Right atrium auricular region (tissue), 2 donors: ENCODE measurements around the gene CHGA. TPM values are rescaled to one million over a fixed set of nuclear protein-coding genes. Genes with fewer than 3 reads are reported as not detected.

Experiments used
- DNase-seq: peaks from one replicate; pipeline ENCODE4 v3.0.0-alpha.2; 2019; ENCODE audit warnings: low spot score
- H3K27ac ChIP-seq, 2 donors: fragments of 200-600 bp; sonication (generic); 1 replicate in 1 of 2; 2 replicates in 1 of 2; pipeline ENCODE4 v1.5.1; 2016 to 2019
- H3K27me3 ChIP-seq, 2 donors: fragments of 200-600 bp; sonication (generic); one replicate each; pipeline versions ENCODE4 v1.5.1 to v1.6.0; 2017 to 2019
- H3K36me3 ChIP-seq: fragments of 200-600 bp; sonication (generic); one replicate; pipeline ENCODE4 v1.5.1; 2016
- H3K4me1 ChIP-seq, 2 donors: fragments of 200-600 bp; sonication (generic); one replicate each; pipeline versions ENCODE4 v1.5.1 to v1.6.0; 2017 to 2019
- H3K4me3 ChIP-seq, 2 donors: fragments of 200-600 bp; sonication (generic); 1 replicate in 1 of 2; 2 replicates in 1 of 2; pipeline ENCODE4 v1.5.1; 2017 to 2019; ENCODE audit warnings: mild to moderate bottlenecking in 1 of 2, moderate library complexity in 1 of 2
- H3K9me3 ChIP-seq, 2 donors: fragments of 200-600 bp; sonication (generic); one replicate each; pipeline ENCODE4 v1.5.1; 2019
- total RNA-seq, 2 donors: library from RNA; depleted of rRNA; stranded (reverse); fragments of >200 nt; gene quantifications; one replicate each; pipeline ENCODE4 v1.1.0, GENCODE V29; 2016
- TF ChIP-seq, protein P1 (sequence below), 2 donors: fragments of 200-600 bp; sonication (generic); IDR thresholded peaks; one replicate each; pipeline ENCODE4 v1.5.1; 2019; ENCODE audit warnings: antibody characterized with exemption in 2 of 2

Gene CHGA
- total RNA-seq, 2 donors from 2014 or later: not detected

DNA sequence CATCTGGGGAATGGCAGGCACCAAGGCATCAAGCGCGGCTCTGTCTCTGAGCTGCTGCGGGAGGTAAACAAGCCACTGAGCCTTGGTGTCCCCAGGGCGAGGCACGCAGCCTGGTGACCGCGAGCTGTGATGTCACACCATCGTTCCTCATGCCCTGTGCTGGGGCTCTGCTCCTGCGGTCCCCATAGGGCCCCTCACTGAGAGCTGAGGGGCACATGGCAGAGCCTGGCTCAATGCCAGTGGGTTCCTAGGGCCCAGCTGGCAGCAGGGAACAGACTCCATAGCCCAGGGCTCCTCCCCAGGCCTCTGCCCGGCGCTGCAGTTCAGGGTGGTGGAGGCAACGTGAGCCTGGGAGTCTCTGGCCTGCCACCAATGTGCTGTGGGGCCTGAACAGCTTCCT lies 22.6 kb downstream of the CHGA start:
- H3K27ac ChIP-seq: no peak overlapping the region
- H3K9me3 ChIP-seq: no peaks in the 10 kb centered on the region
- peaks cover 47% of the 10 kb centered on the region for H3K36me3 ChIP-seq
- no peak overlapping the region for H3K4me3 ChIP-seq
- TF ChIP-seq, protein P1, sequence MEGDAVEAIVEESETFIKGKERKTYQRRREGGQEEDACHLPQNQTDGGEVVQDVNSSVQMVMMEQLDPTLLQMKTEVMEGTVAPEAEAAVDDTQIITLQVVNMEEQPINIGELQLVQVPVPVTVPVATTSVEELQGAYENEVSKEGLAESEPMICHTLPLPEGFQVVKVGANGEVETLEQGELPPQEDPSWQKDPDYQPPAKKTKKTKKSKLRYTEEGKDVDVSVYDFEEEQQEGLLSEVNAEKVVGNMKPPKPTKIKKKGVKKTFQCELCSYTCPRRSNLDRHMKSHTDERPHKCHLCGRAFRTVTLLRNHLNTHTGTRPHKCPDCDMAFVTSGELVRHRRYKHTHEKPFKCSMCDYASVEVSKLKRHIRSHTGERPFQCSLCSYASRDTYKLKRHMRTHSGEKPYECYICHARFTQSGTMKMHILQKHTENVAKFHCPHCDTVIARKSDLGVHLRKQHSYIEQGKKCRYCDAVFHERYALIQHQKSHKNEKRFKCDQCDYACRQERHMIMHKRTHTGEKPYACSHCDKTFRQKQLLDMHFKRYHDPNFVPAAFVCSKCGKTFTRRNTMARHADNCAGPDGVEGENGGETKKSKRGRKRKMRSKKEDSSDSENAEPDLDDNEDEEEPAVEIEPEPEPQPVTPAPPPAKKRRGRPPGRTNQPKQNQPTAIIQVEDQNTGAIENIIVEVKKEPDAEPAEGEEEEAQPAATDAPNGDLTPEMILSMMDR (IDR thresholded peaks at IDR 0.05): no peak
- H3K4me1 ChIP-seq: peaks cover 0 to 23% of the 10 kb centered on the region in 2 donors
- no peak for DNase-seq
- no peaks in the 10 kb centered on the region for H3K27me3 ChIP-seq

DNA sequence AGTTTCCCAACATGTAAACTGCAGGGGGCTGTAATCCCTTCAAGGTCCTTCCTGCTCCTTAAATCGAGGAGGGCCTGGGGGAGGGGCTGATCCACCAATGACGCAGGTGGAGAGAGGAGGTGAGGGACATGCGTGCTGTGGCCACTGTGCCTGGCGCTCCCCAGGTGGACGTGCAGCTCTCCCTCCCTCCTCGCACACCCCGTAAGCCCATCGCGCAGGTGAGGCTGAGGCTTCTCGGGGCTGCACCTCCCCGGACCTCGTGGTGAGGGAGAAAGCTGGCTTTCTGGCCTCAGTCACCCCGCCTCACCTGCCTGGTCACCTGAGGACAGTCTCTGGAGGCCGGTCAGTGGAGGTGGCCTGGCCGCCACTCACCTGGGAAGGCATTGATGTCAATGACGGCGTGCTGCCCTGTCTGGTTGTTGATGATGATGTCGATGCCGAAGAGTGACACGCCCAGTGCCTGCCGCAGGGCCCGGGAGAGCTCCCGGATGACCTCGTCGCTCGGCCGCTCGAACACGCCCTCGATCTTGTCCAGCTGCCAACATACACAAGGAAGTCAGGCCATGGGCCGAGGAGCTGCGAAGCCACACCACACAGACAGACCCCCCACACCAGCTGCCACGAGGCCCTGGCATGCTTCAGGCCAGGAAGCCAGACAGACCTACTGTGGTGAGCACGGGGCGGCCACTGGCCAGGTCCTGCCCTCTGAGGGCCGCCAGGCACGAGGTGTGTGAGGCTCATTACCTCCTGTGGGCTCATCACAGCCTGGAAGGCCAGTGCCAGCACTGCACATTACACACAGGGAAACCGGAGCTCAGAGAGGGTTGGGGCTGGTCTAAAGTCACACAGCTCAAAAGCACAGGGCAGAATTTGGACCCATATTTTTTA lies 23.3 kb downstream of the CHGA start:
- Histone ChIP-seq H3K36me3 (peaks cover 49% of the 10 kb centered on the region), H3K27ac (no peak overlapping the region)

DNA sequence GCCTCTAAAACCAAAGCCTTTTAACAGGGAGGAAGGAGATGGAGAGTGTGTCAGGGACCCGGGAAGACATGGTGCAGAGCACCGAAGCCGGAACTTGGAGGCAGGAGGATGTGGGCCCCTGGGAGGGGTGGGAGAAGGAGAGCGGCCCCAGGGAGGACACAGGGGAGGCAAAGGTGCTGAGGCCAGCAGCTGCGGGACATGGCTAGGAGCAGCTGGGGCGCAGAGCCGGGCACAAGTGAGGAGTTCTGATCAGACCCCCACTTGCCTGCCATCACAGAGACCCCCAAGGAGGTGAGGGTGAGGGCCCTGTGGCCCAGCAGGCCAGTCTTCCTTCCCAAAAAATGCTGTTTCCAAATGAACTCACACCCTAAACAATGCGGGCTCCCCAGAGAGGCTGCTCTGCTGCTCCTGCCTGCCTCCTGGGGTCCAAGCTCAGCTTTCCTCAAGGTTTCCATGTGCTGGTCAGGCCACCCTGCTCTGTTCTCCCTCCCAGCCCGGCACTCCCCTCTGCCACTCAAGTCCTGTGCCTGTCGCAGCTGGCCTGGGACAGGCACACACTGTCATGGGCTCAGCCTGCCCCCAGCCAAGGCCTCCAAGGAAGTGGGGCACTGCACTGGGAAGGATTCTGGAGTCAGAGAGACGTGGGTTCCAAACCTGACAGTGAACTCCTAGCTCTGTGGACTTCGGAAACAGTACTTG lies 24.0 kb downstream of the CHGA start:
- H3K27ac ChIP-seq: no peak overlapping the region
- no peak for DNase-seq
- no peak overlapping the region for H3K4me3 ChIP-seq
- H3K9me3 ChIP-seq: no peaks in the 10 kb centered on the region
- peaks cover 0 to 37% of the 10 kb centered on the region in 2 donors for H3K4me1 ChIP-seq
- no peaks in the 10 kb centered on the region for H3K27me3 ChIP-seq
- TF ChIP-seq, protein P1 (IDR thresholded peaks at IDR 0.05): no peak
- H3K36me3 ChIP-seq: peaks cover 43% of the 10 kb centered on the region

More for the DNA sequence above, 23.3 kb downstream of the CHGA start:
- H3K9me3 ChIP-seq: no peaks in the 10 kb centered on the region
- no peaks in the 10 kb centered on the region for H3K27me3 ChIP-seq
- peak; percentile 72 for DNase-seq
- H3K4me3 ChIP-seq: no peak overlapping the region
- H3K4me1 ChIP-seq: peaks cover 0 to 29% of the 10 kb centered on the region in 2 donors
- TF ChIP-seq, protein P1 (IDR thresholded peaks at IDR 0.05): no peak

DNA sequence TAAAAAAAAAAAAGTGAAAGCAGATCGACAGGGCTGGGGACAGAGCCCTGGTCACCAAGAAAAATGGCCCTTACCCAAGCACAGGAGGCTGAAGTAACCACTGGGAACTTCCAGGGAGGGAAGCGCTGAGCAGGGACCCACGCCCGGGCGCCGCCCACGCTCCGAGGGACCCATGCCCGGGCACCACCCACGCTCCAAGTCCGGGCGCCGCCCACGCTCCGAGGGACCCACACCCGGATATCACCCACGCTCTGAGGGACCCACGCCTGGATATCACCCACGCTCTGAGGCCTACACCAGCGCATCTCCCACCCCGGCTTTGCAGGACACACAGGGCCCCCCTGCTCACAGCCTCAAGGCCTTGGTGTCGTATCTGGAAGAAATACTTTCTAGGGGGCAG lies 25.7 kb downstream of the CHGA start:
- no peak for DNase-seq
- TF ChIP-seq, protein P1 (IDR thresholded peaks at IDR 0.05): no peak
- no peak overlapping the region for H3K27ac ChIP-seq
- peaks cover 0 to 51% of the 10 kb centered on the region in 2 donors for H3K4me1 ChIP-seq
- H3K9me3 ChIP-seq: no peaks in the 10 kb centered on the region
- peaks cover 27% of the 10 kb centered on the region for H3K36me3 ChIP-seq
- no peaks in the 10 kb centered on the region for H3K27me3 ChIP-seq
- H3K4me3 ChIP-seq: no peak overlapping the region

DNA sequence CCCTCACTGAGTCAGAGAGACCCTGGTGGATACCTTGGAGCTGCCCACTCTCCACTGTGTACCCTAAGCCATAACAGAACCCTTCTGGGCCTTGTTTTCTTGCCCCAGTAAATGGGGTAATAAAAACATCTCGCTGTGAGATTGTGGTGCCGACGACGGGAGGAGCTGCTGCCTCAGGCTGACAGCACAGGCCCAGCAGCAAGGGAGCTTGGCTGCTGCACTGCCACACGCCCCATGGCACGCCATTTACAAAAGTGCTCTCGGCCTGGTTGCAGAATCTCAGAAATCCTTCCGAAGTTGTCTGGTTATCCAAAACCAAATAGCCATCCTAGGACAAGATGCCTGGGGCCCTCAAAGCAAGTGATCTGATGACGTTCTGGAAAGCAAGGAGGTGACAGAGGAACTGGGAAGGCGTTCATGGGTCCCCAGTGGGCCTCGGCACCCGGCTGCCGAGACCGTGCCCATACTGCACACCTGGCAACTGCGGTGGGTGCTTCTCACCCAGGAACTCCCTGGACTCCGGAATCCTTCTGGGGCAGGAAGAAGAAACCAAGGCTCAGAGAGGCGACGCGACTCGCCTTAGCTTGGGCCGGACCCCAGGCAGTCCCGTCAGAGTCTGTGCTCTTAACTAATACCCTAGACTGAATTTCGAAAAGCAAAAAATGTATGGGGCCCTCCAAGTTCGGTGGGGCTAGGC lies 26.7 kb downstream of the CHGA start:
- TF ChIP-seq, protein P1 (IDR thresholded peaks at IDR 0.05): no peak
- Histone ChIP-seq H3K27me3 (no peaks in the 10 kb centered on the region), H3K9me3 (no peaks in the 10 kb centered on the region), H3K4me3 (no peak overlapping the region), H3K36me3 (peaks cover 26% of the 10 kb centered on the region), H3K4me1 (peaks cover 0 to 55% of the 10 kb centered on the region in 2 donors), H3K27ac (peak overlapping the region; percentile 72 to 83)
- no peak for DNase-seq
